Measurements from ENCODE around the gene ROR2. TPM values are rescaled to one million over a fixed set of nuclear protein-coding genes. Genes with fewer than 3 reads are reported as not detected.
A peak's percentile ranks its signal among the peaks of the same experiment; 100 is the strongest.

The ROR2 gene
- total and polyA plus RNA-seq, 2 donors (not counting 3 experiments of a cell fraction or from before 2014, with no cell fraction given): not detected

GRCh38 chr9:91562416-91562815 is 387.6 kb downstream of the ROR2 start:
- ChIA-PET CTCF (no interaction called here), POLR2A (no interaction called here)
- Histone ChIP-seq H2AFZ (ENCODE audit: low read depth, low read length) (no peak overlapping the region), H3K4me1 (ENCODE audit: control insufficient read depth, extremely low read depth, insufficient read depth, low read length) (no peaks in the 10 kb centered on the region), H3K27me3 (ENCODE audit: control insufficient read depth in 2 of 2, insufficient read depth in 2 of 2, low read length in 2 of 2) (no peaks in the 10 kb centered on the region), H3K27ac (ENCODE audit: insufficient read depth, low read depth, low read length) (no peak overlapping the region), H3K9me1 (replicated peaks; ENCODE audit: control insufficient read depth, extremely low read depth, insufficient read depth, low read length) (no peaks in the 10 kb centered on the region), H4K20me1 (replicated peaks; ENCODE audit: control insufficient read depth, extremely low read depth, insufficient read depth, low read length) (no peaks in the 10 kb centered on the region), H3K4me2 (ENCODE audit: insufficient read depth, low read length) (no peak overlapping the region), H3K9me3 (replicated peaks; ENCODE audit: control insufficient read depth, insufficient read depth, low read length) (no peaks in the 10 kb centered on the region), H3K79me2 (ENCODE audit: control insufficient read depth, insufficient read depth, low read length) (no peaks in the 10 kb centered on the region), H3K9ac (replicated peaks; ENCODE audit: extremely low read depth, insufficient read depth, low read length) (no peak overlapping the region), H3K36me3 (ENCODE audit: control insufficient read depth in 2 of 2, extremely low read depth in 1 of 2, insufficient read depth in 2 of 2, low read length in 2 of 2) (no peaks in the 10 kb centered on the region), H3K4me3 (replicated peaks in 1 of 3; ENCODE audit: insufficient read depth in 1 of 3, low read depth in 1 of 3, low read length in 3 of 3) (no peak overlapping the region)
- intact Hi-C loops (cut with micrococcal nuclease) (no loop called here), dilution Hi-C loops (cut with MboI; ENCODE audit: extremely low pct_ligation_motif_present, low sequenced_read_pairs) (no loop called here)
- FAIRE-seq: no peak
- no peak for DNase-seq (ENCODE audit: low read depth, low spot score)
- no TSS peak for BruUV-seq (replicated peaks)
- TF ChIP-seq EZH2 (IDR thresholded peaks at IDR 0.05; ENCODE audit: borderline replicate concordance, low read depth, low read length, severe bottlenecking) (no peak), FOS (IDR thresholded peaks at IDR 0.05; ENCODE audit: borderline replicate concordance, insufficient read depth, low read length) (no peak), MYC (IDR thresholded peaks at IDR 0.05; ENCODE audit: low read depth, low read length) (no peak), MAX (IDR thresholded peaks at IDR 0.05; ENCODE audit: insufficient read depth, insufficient read length) (no peak)

GRCh38 chr9:91560301-91560700 is 389.7 kb downstream of the ROR2 start:
- intact Hi-C loops (cut with micrococcal nuclease) (no loop called here), dilution Hi-C loops (cut with MboI; ENCODE audit: extremely low pct_ligation_motif_present, low sequenced_read_pairs) (no loop called here)
- H3K4me2 ChIP-seq (ENCODE audit: insufficient read depth, low read length): no peak overlapping the region
- no peaks in the 10 kb centered on the region for H3K79me2 ChIP-seq (ENCODE audit: control insufficient read depth, insufficient read depth, low read length)
- TF ChIP-seq MYC (IDR thresholded peaks at IDR 0.05; ENCODE audit: low read depth, low read length) (no peak), EZH2 (IDR thresholded peaks at IDR 0.05; ENCODE audit: borderline replicate concordance, low read depth, low read length, severe bottlenecking) (no peak), POLR2AphosphoS5 (IDR thresholded peaks at IDR 0.05; ENCODE audit: insufficient read depth, low read depth, low read length) (no peak), POLR2A (IDR thresholded peaks at IDR 0.05; ENCODE audit: low read depth, low read length) (no peak), MAX (IDR thresholded peaks at IDR 0.05; ENCODE audit: insufficient read depth, insufficient read length) (no peak), CTCF (IDR thresholded peaks at IDR 0.05; ENCODE audit: extremely low read depth in 1 of 2, insufficient read depth in 1 of 2, low read depth in 1 of 2, low read length in 2 of 2) (no peak), GATA2 (IDR thresholded peaks at IDR 0.05; ENCODE audit: insufficient read depth, insufficient read length, low read depth, low read length) (no peak), FOS (IDR thresholded peaks at IDR 0.05; ENCODE audit: borderline replicate concordance, insufficient read depth, low read length) (no peak), JUN (IDR thresholded peaks at IDR 0.05; ENCODE audit: borderline replicate concordance, insufficient read depth, insufficient read length, low read depth) (no peak)
- no peak overlapping the region for H2AFZ ChIP-seq (ENCODE audit: low read depth, low read length)
- no peak overlapping the region for H3K27ac ChIP-seq (ENCODE audit: insufficient read depth, low read depth, low read length)
- no peaks in the 10 kb centered on the region for H3K27me3 ChIP-seq (ENCODE audit: control insufficient read depth in 2 of 2, insufficient read depth in 2 of 2, low read length in 2 of 2)
- CTCF ChIA-PET: no interaction called here
- DNase-seq (ENCODE audit: low read depth, low spot score) (peak; percentile 3), FAIRE-seq (no peak)
- no peak overlapping the region for H3K9ac ChIP-seq (replicated peaks; ENCODE audit: extremely low read depth, insufficient read depth, low read length)
- no peak overlapping the region for H3K4me3 ChIP-seq (replicated peaks in 1 of 3; ENCODE audit: insufficient read depth in 1 of 3, low read depth in 1 of 3, low read length in 3 of 3)
- no peaks in the 10 kb centered on the region for H3K9me1 ChIP-seq (replicated peaks; ENCODE audit: control insufficient read depth, extremely low read depth, insufficient read depth, low read length)
- no TSS peak for BruUV-seq (replicated peaks)
- no peaks in the 10 kb centered on the region for H3K36me3 ChIP-seq (ENCODE audit: control insufficient read depth in 2 of 2, extremely low read depth in 1 of 2, insufficient read depth in 2 of 2, low read length in 2 of 2)
- no peaks in the 10 kb centered on the region for H3K9me3 ChIP-seq (replicated peaks; ENCODE audit: control insufficient read depth, insufficient read depth, low read length)
- no peaks in the 10 kb centered on the region for H4K20me1 ChIP-seq (replicated peaks; ENCODE audit: control insufficient read depth, extremely low read depth, insufficient read depth, low read length)
- POLR2A ChIA-PET: no interaction called here
- H3K4me1 ChIP-seq (ENCODE audit: control insufficient read depth, extremely low read depth, insufficient read depth, low read length): no peaks in the 10 kb centered on the region

All from endothelial cell of umbilical vein (primary cell).